Measurements from ENCODE around the gene CALML6.

GRCh38 chr1:1875932-1876331, 39.1 kb upstream of the CALML6 start:
- TF ChIP-seq, protein P1, sequence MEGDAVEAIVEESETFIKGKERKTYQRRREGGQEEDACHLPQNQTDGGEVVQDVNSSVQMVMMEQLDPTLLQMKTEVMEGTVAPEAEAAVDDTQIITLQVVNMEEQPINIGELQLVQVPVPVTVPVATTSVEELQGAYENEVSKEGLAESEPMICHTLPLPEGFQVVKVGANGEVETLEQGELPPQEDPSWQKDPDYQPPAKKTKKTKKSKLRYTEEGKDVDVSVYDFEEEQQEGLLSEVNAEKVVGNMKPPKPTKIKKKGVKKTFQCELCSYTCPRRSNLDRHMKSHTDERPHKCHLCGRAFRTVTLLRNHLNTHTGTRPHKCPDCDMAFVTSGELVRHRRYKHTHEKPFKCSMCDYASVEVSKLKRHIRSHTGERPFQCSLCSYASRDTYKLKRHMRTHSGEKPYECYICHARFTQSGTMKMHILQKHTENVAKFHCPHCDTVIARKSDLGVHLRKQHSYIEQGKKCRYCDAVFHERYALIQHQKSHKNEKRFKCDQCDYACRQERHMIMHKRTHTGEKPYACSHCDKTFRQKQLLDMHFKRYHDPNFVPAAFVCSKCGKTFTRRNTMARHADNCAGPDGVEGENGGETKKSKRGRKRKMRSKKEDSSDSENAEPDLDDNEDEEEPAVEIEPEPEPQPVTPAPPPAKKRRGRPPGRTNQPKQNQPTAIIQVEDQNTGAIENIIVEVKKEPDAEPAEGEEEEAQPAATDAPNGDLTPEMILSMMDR (conservative IDR thresholded peaks at IDR 0.05; ENCODE audit: low read depth, low read length): no peak
- TF ChIP-seq RAD21 (IDR thresholded peaks at IDR 0.05; ENCODE audit: low read length) (no peak), MAZ (IDR thresholded peaks at IDR 0.05; ENCODE audit: borderline replicate concordance, low read depth, low read length) (no peak), POLR2A (IDR thresholded peaks at IDR 0.05; ENCODE audit: low read depth, low read length) (no peak), FOS (IDR thresholded peaks at IDR 0.05; ENCODE audit: low read depth, low read length) (no peak), MAFK (IDR thresholded peaks at IDR 0.05; ENCODE audit: low read depth, low read length) (no peak), CHD1 (IDR thresholded peaks at IDR 0.05; ENCODE audit: low read depth, low read length) (no peak), MXI1 (IDR thresholded peaks at IDR 0.05; ENCODE audit: borderline replicate concordance, low read depth, low read length) (no peak), USF2 (IDR thresholded peaks at IDR 0.05; ENCODE audit: low read depth, low read length) (no peak), RFX5 (IDR thresholded peaks at IDR 0.05; ENCODE audit: low read depth, low read length) (no peak), ELK1 (IDR thresholded peaks at IDR 0.05; ENCODE audit: borderline replicate concordance, low read depth, low read length) (no peak), RCOR1 (IDR thresholded peaks at IDR 0.05; ENCODE audit: insufficient replicate concordance, low read length) (no peak)

Measured in IMR-90 (cell line).